HG03558 (cell line): Measurements from ENCODE around the gene IGSF3.
"Not testable (repeated sequence)": the region's sequence is repeated elsewhere in the genome, so short reads cannot be mapped to it uniquely, and the experiment has no call there.

Experiments used
- ATAC-seq: cut with Tn5 transposase; IDR thresholded peaks from one replicate; pipeline ENCODE4 v1.9.1; 2021; ENCODE audit warnings: moderate number of reproducible peaks; ENCODE audit not compliant: unreplicated experiment; ENCODE audit errors: extremely low read depth

The IGSF3 gene

DNA sequence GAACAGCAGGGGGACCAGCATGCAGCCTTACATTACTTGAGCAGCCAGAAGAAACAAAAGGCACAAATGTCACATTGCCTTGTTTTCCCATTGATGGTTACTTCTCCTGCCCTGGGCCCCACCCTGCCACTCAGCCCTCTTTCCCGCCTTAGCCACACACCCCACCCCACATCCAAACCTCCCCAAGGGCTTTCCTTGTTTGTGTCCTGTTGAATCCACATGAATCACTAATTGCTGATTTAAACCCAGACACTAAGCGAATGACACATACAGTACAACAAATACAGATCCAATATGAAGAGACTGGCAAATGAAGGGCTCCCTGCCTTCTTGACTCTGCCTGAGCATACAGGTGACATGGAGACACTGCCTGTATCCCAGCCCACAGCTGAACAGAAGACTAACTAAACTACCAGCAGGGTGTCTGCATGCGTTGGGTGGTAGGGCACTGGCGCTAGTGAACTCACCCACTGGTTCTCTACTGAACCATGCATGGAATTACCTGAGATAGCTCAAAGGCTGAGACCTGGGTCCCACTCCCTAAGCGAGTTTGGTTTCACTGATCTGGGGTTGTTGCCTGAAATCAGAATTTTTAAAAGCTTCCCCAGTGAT is 3.1 kb downstream of the IGSF3 start:
- no peak for ATAC-seq

DNA sequence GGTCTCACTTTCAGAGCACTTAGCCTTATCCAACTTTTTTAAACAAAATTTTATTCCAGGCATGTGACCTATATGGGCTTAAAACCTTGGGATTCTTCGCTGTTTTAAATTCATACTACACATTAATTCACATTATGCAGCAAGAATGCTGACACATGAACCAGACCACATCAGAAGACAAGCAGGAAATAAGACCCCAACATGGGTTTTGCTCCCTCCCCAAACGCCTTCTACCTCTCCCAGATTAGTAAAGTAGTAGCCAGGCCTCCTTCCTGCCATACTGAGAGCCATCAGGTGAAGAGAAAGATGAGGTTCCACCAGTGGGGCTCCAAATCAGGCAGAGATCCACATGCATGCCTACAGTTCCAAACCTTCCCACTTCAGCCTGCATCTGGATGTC is 3.7 kb downstream of the IGSF3 start:
- no peak for ATAC-seq

GRCh38 chr1:116661633-116662032 is 5.9 kb downstream of the IGSF3 start:
- ATAC-seq, result no peak

- not testable (repeated sequence) for ATAC-seq
These were observed 8.9 kb downstream of the IGSF3 start for GRCh38 chr1:116658645-116659044.

- ATAC-seq, result not testable (repeated sequence)
These were observed 9.7 kb downstream of the IGSF3 start for GRCh38 chr1:116657836-116658235.

- no peak for ATAC-seq
These were observed 13.2 kb downstream of the IGSF3 start for GRCh38 chr1:116654351-116654750.

DNA sequence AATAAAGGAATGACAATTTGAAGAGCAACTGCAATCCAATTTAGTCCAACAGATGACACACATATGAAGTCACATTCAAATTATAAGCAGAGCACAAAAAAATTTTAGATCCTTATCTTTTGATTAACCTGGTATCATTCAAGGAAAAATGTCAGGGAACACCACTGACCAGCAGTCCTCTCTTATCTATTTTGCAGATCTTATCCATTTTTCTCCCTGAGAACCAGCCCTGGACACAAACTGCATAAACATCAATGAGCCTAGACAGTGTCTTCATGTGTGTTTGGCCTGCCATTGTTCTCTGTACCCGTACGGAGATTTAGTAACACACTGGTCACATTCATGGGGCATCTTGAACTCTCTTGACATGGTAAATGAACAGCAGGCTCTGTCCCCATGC is 14.9 kb downstream of the IGSF3 start:
- not testable (repeated sequence) for ATAC-seq

GRCh38 chr1:116650781-116651180 is 16.8 kb downstream of the IGSF3 start:
- not testable (repeated sequence) for ATAC-seq

- not testable (repeated sequence) for ATAC-seq
These were observed 18.5 kb downstream of the IGSF3 start for GRCh38 chr1:116649041-116649440.

- ATAC-seq, result not testable (repeated sequence)
These were observed 19.2 kb downstream of the IGSF3 start for GRCh38 chr1:116648325-116648724.

DNA sequence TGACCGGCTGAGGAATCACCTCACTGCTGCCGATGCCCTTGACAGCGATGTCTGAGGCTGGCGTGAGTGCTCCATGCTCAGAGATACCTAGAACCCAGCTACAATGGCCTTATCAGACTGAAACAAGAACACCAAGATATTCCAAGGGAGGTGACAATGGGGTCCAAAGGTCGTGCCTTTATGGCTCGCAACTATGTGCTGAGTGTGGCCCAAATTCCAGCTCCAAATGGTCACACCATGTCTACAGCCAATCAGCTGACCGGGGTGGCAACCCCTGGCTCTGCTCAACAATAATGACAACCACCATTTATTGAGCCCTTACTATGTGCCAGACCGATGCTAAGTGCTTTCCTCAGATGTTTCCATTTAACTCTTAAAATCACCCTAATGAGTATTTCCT is 20.3 kb downstream of the IGSF3 start:
- not testable (repeated sequence) for ATAC-seq

GRCh38 chr1:116646673-116647170 is 20.8 kb downstream of the IGSF3 start:
- ATAC-seq, result not testable (repeated sequence)

DNA sequence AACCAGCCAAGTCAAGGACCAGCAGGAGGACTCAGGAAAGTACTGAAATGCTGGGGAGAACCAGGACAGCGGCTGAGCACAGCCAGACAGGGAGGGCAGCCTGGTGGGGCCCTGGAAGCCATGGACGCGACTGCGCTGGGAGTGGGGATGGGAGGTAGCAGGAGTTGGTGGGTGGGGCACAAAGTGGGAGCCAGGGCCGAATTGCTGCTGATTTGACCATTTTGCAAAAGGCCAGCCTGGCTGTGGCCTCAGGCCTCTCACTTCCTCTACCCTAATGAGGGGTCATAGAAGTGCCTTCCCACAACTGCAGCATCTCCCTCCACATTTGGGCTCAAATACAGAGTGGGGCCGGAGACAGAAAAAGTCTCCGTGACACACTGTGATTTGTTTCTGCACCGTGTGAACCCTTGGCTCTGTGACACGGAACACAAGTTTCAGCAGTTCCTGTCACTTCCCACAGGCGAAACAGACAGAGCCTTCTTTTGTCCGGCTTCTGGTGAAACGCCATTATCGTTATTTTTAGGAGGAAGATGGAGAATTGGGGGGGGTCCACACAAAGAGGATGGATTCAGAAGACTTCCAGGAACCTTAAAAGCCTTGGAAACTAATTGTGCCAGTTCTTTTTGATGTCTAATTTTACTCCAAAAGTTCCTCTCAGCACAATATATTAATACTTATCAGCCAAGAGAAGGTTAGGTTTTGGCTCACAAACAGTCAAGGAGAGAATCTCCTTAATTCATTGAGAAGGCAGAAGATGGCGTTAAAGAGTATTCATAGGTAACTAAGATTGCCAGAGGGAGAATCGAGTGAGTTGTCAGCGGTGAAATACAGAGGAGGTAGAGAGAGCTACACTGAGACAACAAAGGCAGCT is 21.5 kb downstream of the IGSF3 start:
- ATAC-seq, result not testable (repeated sequence)

DNA sequence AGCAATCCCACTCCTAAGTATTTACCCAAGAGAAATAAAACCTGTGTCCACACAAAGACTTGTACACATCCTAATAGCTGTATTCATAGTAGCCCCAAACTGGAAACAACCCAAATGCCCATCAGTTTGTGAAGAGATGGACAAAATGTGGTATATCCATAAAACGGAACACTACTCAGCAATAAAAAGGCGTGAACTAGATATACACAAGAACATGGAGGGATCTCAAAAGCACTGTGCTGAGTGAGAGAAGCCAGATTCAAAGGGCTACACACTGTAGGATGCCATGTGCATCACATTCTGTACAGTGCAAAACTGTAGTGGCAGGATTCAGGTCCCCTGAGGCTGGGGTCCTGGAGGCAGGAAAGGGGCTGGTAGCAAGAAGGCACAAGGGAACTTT is 22.5 kb downstream of the IGSF3 start:
- ATAC-seq, result not testable (repeated sequence)

DNA sequence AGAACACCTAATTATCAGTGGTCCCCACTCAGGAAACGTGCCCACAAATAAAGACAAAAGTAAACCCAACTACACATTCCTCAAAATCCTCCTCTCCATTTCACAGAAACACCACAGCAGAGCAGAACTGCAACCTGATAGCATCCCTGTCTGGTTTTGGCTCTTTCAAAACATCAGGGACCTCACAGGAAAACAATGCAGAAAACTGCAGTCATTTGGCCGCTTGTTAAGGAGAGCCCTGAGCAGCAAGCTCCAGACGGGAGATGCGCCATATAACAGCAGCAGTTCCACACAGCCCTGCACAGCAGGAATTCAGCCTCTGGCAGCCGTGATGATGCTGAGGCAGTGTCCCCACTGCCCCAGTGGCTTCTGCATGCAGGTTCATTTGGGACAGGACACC is 23.4 kb downstream of the IGSF3 start:
- ATAC-seq, result not testable (repeated sequence)

DNA sequence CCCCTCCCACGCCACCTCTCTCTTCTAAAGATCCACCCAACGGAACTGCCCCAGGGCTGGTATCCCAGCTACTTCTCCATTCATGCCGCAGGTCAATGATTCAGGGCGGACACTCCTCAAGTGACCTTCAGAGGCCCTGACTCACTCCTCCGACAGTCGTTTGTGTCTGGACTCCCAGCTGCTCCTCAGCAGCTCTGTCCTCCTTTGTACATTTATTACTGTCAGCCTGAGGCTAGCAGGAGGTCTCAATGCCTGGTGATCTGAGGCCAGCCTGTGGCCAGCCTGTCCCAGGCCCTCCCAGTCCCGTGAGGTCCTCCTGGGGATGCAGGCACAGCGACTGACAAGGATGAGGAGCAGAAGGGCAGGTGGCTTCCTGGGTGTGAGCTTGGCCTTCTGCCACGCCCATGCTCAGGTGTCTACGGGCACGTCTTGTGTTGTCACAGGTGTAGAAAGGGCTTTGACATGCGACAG is 24.2 kb downstream of the IGSF3 start:
- ATAC-seq, result not testable (repeated sequence)

GRCh38 chr1:116642311-116643280 is 24.9 kb downstream of the IGSF3 start:
- not testable (repeated sequence) for ATAC-seq

GRCh38 chr1:116637583-116637982 is 29.9 kb downstream of the IGSF3 start:
- not testable (repeated sequence) for ATAC-seq

DNA sequence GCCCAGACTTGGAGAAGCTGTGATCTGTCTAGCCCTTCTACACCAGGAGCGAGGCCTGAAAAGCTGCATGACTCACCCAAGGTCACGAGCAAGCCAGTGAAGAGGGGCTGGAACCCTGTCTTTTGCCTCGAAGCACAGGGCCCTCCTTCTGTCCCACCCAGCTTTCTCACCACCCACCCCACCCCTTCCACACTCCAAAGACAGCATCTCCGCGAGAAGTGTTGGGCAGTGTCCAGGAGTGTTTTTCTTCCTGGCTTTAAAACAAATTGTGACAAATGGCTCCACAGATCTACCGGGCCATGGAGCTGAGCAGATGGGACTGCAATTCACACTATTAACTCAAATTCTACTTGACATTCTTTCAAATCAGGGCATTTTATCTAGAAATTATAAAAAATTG is 30.9 kb downstream of the IGSF3 start:
- ATAC-seq, result not testable (repeated sequence)

GRCh38 chr1:116634386-116634785 is 33.1 kb downstream of the IGSF3 start:
- ATAC-seq, result not testable (repeated sequence)
